G401 (cell line): ENCODE measurements around the gene PI4K2B. TPM values are rescaled to one million over a fixed set of nuclear protein-coding genes. Genes with fewer than 3 reads are reported as not detected.
"Not testable (repeated sequence)": the region's sequence is repeated elsewhere in the genome, so short reads cannot be mapped to it uniquely, and the experiment has no call there.

ENCODE experiments used
- DNase-seq: peaks from one replicate; pipeline ENCODE4 v3.0.0-alpha.2; 2015; ENCODE audit warnings: low spot score
- in situ Hi-C: cut with HindIII; loops from 2 replicates; pipeline ENCODE4 v1.10.0; 2016; ENCODE audit warnings: low sequenced_read_pairs, mixed read lengths
- total RNA-seq: library from RNA; depleted of rRNA; stranded (reverse); fragments of >200 nt; shearing (Covaris generic); gene quantifications from 2 replicates; pipeline ENCODE4 v1.2.3, GENCODE V29; 2014

PI4K2B gene
- total RNA-seq, 1 experiment from 2014 or later: 57.7 TPM

DNA sequence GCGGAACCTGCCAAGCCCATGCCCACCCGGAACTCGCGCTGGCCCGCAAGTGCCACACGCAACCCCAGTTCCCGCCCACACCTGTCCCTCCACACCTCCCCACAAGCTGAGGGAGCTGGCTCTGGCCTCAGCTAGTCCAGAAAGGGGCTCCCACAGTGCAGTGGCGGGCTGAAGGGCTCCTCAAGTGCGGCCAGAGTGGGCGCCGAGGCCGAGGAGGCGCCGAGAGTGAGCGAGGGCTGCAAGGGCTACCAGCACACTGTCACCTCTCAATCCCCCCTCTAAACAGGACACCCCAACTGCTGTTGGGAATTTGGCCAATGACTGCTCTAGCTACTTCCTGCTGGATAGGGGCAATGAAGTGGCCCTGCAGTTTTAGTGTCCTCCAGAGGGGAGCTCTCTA is 5.7 kb downstream of the PI4K2B start:
- DNase-seq, in situ Hi-C loops: not testable (repeated sequence)

DNA sequence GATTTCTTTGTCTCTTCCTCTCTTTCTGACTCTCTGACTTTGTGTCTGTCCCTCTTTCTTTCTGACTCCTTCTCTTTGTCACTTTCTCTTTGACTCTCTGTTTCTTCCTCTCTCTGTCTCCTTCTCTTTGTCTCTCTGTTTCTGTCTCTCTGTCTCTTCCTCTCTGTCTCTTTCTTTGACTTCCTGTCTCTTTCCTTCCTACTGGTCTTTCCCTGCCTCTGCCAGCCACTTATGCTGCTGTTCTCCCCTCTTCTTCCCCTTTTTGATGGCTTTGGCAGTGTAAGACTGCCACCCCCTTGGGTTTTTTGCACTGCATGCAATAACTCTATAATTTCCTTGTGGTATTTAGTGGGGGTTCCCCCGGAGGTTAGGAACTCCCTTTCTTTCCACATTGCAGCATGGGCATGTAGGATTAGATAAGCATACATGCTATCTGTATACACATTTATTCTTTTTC is 6.9 kb downstream of the PI4K2B start:
- in situ Hi-C loops, DNase-seq: not testable (repeated sequence)

- in situ Hi-C loops, DNase-seq: not testable (repeated sequence)
These were observed 8.4 kb downstream of the PI4K2B start for GRCh38 chr4:25242195-25242594.

DNA sequence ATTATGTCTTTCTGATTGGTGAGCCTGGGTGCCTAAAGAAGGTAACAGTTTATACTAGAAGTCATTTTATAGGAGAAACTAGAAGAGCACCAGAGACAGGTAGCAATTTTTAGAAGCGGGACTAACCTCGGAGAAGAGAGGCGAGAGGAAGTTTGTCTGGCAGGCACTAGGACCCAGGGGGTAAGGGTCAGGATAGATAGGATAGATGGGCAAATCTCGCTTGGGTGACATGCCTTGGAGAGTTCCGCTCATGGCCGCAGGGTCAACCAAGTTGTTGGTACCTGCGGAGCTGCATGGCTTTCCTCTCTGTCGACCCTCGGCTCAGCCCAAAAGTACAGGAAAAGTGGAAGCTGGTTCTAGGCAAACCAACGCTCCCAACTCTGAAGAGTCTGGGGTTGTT is 11.3 kb downstream of the PI4K2B start:
- in situ Hi-C loops: no loop called here
- DNase-seq: no peak

- in situ Hi-C loops: no loop called here
- DNase-seq: no peak
These were observed 13.1 kb downstream of the PI4K2B start for GRCh38 chr4:25246680-25247611.

- DNase-seq, in situ Hi-C loops: not testable (repeated sequence)
These were observed 15.0 kb downstream of the PI4K2B start for GRCh38 chr4:25248875-25249274.

GRCh38 chr4:25249494-25249893 is 15.7 kb downstream of the PI4K2B start:
- in situ Hi-C loops, DNase-seq: not testable (repeated sequence)

DNA sequence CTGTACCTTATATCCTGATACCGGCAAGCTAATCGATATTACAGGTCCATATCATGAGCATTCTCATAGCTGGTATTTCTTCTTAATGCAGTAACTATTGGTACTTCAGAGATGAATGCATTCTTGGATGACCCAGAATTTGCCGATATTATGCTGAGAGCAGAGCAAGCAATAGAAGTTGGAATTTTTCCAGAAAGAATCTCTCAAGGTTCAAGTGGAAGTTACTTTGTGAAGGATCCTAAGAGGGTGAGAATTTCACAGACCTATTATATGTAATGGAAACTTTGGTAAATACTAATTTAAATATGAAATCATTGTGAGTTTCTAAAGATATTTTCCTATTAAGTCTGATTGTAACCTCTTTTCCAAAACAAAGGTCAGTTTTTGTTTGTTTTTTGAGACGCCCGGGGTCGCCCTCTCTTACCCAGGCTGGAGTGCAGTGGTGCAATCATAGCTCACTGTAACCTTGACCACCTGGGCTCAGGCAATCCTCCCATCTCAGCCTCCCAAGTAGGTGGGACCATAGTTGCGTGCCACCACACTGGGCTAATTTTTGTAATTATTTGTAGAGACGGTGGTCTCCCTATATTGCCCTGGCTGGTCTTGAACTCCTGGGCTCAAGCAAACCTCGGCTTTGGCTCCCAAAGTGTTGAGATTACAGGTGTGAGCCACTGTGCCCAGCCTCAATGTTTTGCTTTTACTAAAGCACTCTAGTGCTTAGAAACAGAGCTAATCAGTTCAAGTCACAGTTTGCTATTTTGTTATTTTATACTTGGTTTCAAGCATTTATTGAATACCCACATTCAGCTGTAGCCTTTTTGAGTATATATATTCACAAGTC is 18.6 kb downstream of the PI4K2B start:
- DNase-seq: no peak
- in situ Hi-C loops: no loop called here

DNA sequence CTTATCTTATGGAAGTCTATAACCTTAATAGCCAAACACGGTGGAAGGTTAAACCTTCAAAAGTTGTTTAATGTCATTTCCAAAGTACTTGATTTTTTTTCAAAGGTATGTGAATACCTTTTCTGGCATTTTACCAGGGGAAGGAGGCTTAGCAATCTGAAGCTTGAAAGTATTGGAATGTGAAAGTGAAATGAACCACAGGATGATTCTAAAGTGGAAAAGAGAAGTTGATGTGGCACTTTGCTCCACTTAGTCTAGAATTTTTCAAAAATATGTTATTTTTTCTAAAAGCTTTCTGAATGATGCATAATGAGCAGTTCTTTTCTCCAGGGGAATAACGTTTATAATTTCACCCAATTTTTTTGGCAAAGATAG is 19.2 kb downstream of the PI4K2B start:
- peak; percentile 13 for DNase-seq
- in situ Hi-C loops: no loop called here

GRCh38 chr4:25253786-25254185 is 20.0 kb downstream of the PI4K2B start:
- in situ Hi-C loops: not testable (repeated sequence)

GRCh38 chr4:25258980-25259578 is 25.2 kb downstream of the PI4K2B start:
- in situ Hi-C loops: no loop called here
- no peak for DNase-seq

More at GRCh38 chr4:25253786-25254185, 20.0 kb downstream of the PI4K2B start:
- not testable (repeated sequence) for DNase-seq

DNA sequence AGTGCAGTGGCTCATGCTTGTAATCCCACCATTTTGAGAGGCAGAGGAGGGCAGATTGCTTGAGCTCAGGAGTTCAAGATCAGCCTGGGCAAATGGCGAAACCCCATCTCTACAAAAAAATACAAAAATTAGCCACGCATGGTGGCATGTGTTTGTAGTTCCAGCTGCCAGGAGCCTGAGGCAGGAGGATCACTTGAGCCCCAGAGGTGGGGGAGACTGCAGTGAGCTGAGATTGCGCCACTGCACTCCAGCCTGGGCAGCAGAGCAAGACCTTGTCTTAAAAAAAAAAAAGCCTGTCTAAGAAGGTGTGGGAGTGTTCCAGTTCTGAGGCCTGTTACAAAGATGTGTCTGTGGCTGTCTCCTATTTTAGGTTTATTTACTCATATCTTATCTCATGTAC is 38.0 kb downstream of the PI4K2B start:
- DNase-seq: no peak
- in situ Hi-C loops: no loop called here

DNA sequence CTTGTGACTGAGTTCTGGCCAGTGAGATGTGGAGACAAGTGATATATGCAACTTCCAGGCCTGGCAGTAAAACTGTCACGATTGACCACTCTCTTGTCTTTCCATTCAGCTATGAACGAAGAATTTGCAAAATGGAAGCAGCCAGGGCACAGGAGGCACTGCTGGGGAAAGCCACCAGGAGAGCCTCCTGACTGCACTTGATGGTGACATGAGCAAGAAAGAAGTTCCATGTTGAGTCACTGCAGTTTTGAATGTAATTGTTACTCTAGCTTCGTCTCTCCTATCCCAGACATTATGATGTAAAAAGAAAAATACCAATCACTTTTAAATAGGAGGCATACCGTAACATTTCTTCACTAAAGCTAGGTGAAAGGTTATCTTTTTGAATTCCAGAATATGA is 46.4 kb downstream of the PI4K2B start:
- DNase-seq: no peak
- in situ Hi-C loops: no loop called here

- in situ Hi-C loops: no loop called here
These were observed 50.1 kb downstream of the PI4K2B start for GRCh38 chr4:25283948-25284347.

GRCh38 chr4:25284466-25284865 is 50.6 kb downstream of the PI4K2B start:
- in situ Hi-C loops: no loop called here
- DNase-seq: no peak

More at GRCh38 chr4:25283948-25284347, 50.1 kb downstream of the PI4K2B start:
- DNase-seq: no peak

- DNase-seq: no peak
- in situ Hi-C loops: no loop called here
These were observed 56.7 kb downstream of the PI4K2B start for GRCh38 chr4:25290490-25291067.

DNA sequence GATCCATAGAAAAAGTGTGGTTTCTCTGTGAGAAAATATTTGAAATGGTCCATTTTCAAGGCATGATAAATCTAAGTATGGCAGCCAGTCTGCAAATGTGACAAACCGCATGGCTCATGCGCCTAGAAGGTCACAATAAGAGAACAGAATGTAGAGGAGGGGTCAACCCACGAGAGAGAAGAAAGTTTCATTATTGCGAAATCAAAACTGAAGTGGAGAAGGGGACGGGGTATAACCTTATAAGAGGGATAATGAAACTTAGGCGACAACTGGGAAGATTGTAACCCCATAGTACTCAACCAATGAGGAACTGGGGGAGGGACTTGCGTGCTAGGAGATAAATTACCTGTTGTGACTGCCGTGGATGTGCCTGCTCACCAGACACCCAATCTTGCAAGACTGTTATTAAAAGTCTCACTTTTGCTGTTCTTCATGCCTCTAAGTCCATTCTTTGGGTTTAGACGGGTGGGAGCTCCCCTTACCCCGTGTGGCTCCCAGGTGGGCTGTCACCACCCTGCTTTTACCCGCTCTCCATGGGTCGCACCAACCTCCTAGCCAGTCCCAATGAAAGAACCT is 57.4 kb downstream of the PI4K2B start:
- in situ Hi-C loops: no loop called here
- DNase-seq: no peak

- in situ Hi-C loops: no loop called here
- no peak for DNase-seq
These were observed 63.9 kb downstream of the PI4K2B start for GRCh38 chr4:25297528-25298242.
